HCT116 (cell line): Measurements from ENCODE around the gene ADGRL3. TPM values are rescaled to one million over a fixed set of nuclear protein-coding genes. Genes with fewer than 3 reads are reported as not detected.

Source experiments
- ATAC-seq: fragments of 200-7000 bp; cut with Tn5 transposase; 2 replicates; pipeline ENCODE4 v1.9.1; 2020; ENCODE audit warnings: mild to moderate bottlenecking, moderate library complexity
- BruUV-seq: library from RNA; stranded (reverse); fragments of 400-500 nt; replicated peaks from 2 replicates; lab custom pipeline; 2021; lab: Mats Ljungman, UMichigan
- CTCF ChIA-PET: fragments of 300-600 bp; sonication (Branson Sonifier 250); formaldehyde crosslinking; loops from one replicate; lab custom pipeline; 2021; ENCODE audit warnings: antibody characterized with exemption; lab: Charles Lee
- POLR2A ChIA-PET: fragments of 300-600, 350-600 bp; sonication (Branson Sonifier 250); formaldehyde crosslinking; loops from one replicate; lab custom pipeline; 2021; ENCODE audit warnings: antibody characterized with exemption; lab: Charles Lee
- RAD21 ChIA-PET, 2 experiments: fragments of 300-600 bp; sonication (Branson Sonifier 250); formaldehyde crosslinking; loops; one replicate each; lab custom pipeline; 2023; ENCODE audit warnings: low total read pairs in 2 of 2; ENCODE audit not compliant: uncharacterized antibody in 2 of 2, unreplicated experiment in 2 of 2, low non-redundant PET in 1 of 2; lab: Charles Lee
- DNase-seq: peaks from one replicate; pipeline ENCODE4 v3.0.0-alpha.2; 2010; ENCODE audit warnings: low read depth, low spot score
- H2AFZ ChIP-seq: fragments of 200-600 bp; shearing (Covaris generic), sonication (generic); 2 replicates; pipeline ENCODE4 v1.6.1; 2017; ENCODE audit warnings: low read depth, mixed run types, mixed read lengths, antibody characterized with exemption, low read length; ENCODE audit not compliant: poor library complexity, severe bottlenecking
- H3K27ac ChIP-seq: 2 replicates; pipeline ENCODE4 v1.5.1; 2012; ENCODE audit warnings: low read depth, low read length
- H3K27me3 ChIP-seq: fragments of 200-600 bp; sonication (generic); 2 replicates; pipeline ENCODE4 v1.6.1; 2016; ENCODE audit warnings: mixed run types, low read length, mixed read lengths; ENCODE audit not compliant: insufficient read depth
- H3K36me3 ChIP-seq, 2 experiments: fragments of 200-500 bp in 1 of 2; fragments of 200-600 bp in 1 of 2; sonication (Bioruptor generic) in 1 of 2; sonication (generic) in 1 of 2; 2 replicates each; pipeline versions ENCODE4 v1.5.1 to v1.6.1; 2014 to 2016; ENCODE audit warnings: low read length in 2 of 2, inconsistent platforms in 1 of 2, mixed read lengths in 1 of 2, mixed run types in 1 of 2; ENCODE audit not compliant: insufficient read depth in 2 of 2, control insufficient read depth in 1 of 2
- H3K4me1 ChIP-seq, 2 experiments: fragments of 200-600 bp in 1 of 2; sonication (generic) in 1 of 2; 2 replicates each; pipeline versions ENCODE4 v1.5.1 to v1.6.1; 2012 to 2017; ENCODE audit warnings: low read length in 2 of 2, inconsistent platforms in 1 of 2, mild to moderate bottlenecking in 1 of 2, mixed read lengths in 1 of 2, mixed run types in 1 of 2, moderate library complexity in 1 of 2; ENCODE audit not compliant: insufficient read depth in 2 of 2, control insufficient read depth in 1 of 2
- H3K4me2 ChIP-seq: fragments of 200-600 bp; sonication (generic); 2 replicates; pipeline ENCODE4 v1.6.1; 2017; ENCODE audit warnings: mixed run types, low read length, mixed read lengths
- H3K4me3 ChIP-seq, 2 experiments: fragments of 200-600 bp in 1 of 2; sonication (generic) in 1 of 2; replicated peaks in 1 of 2; 2 replicates each; pipeline ENCODE4 v1.5.1; 2011 to 2016; ENCODE audit warnings: low read length in 2 of 2, control low read depth in 1 of 2, low read depth in 1 of 2, mild to moderate bottlenecking in 1 of 2, mixed read lengths in 1 of 2, mixed run types in 1 of 2
- H3K79me2 ChIP-seq: fragments of 200-600 bp; sonication (generic); 2 replicates; pipeline ENCODE4 v1.6.1; 2017; ENCODE audit warnings: mild to moderate bottlenecking, mixed run types, low read length, moderate library complexity, mixed read lengths; ENCODE audit not compliant: insufficient read depth
- H3K9ac ChIP-seq: fragments of 200-600 bp; sonication (generic); 2 replicates; pipeline ENCODE4 v1.6.1; 2016; ENCODE audit warnings: low read length, mixed read lengths
- H3K9me2 ChIP-seq: fragments of 200-600 bp; sonication (generic), shearing (Covaris generic); 2 replicates; pipeline ENCODE4 v1.6.1; 2017; ENCODE audit warnings: mixed run types, mild to moderate bottlenecking, moderate library complexity; ENCODE audit not compliant: insufficient read depth
- H3K9me3 ChIP-seq, 2 experiments: fragments of 200-500 bp in 1 of 2; fragments of 200-600 bp in 1 of 2; sonication (Bioruptor generic) in 1 of 2; sonication (generic) in 1 of 2; 2 replicates each; pipeline ENCODE4 v1.6.1; 2014 to 2017; ENCODE audit warnings: low read length in 2 of 2, mixed read lengths in 2 of 2, inconsistent platforms in 1 of 2, low read depth in 1 of 2, mild to moderate bottlenecking in 1 of 2, mixed run types in 1 of 2, moderate library complexity in 1 of 2; ENCODE audit not compliant: control insufficient read depth in 1 of 2, insufficient read depth in 1 of 2
- H4K20me1 ChIP-seq: fragments of 200-600 bp; sonication (generic), shearing (Covaris generic); 2 replicates; pipeline ENCODE4 v1.6.1; 2017; ENCODE audit warnings: mixed run types, mild to moderate bottlenecking, moderate library complexity; ENCODE audit not compliant: insufficient read depth
- ATF3 ChIP-seq: IDR thresholded peaks from 2 replicates; pipeline ENCODE4 v1.6.1; 2012
- CEBPB ChIP-seq: IDR thresholded peaks from 2 replicates; pipeline ENCODE4 v1.6.1; 2012; ENCODE audit warnings: low read depth
- ELF1 ChIP-seq: IDR thresholded peaks from 2 replicates; pipeline ENCODE4 v1.6.1; 2012; ENCODE audit warnings: low read depth, borderline replicate concordance
- EZH2 ChIP-seq: fragments of 200-600 bp; sonication (generic); IDR thresholded peaks from 2 replicates; pipeline ENCODE4 v1.6.1; 2017; ENCODE audit warnings: antibody characterized with exemption, mixed run types
- EZH2phosphoT487 ChIP-seq: fragments of 200-600 bp; IDR thresholded peaks from 2 replicates; pipeline ENCODE4 v1.6.1; 2018; ENCODE audit warnings: antibody characterized with exemption, borderline replicate concordance
- FOSL1 ChIP-seq: IDR thresholded peaks from 2 replicates; pipeline ENCODE4 v1.6.1; 2012; ENCODE audit warnings: low read depth
- JUND ChIP-seq: IDR thresholded peaks from 2 replicates; pipeline ENCODE4 v1.6.1; 2012
- POLR2AphosphoS5 ChIP-seq: IDR thresholded peaks from 2 replicates; pipeline ENCODE4 v1.6.1; 2011; ENCODE audit warnings: mild to moderate bottlenecking, low read depth, low read length, moderate library complexity
- RAD21 ChIP-seq: IDR thresholded peaks from 2 replicates; pipeline ENCODE4 v1.6.1; 2012; ENCODE audit warnings: low read depth, mild to moderate bottlenecking
- SRF ChIP-seq: IDR thresholded peaks from 2 replicates; pipeline ENCODE4 v1.6.1; 2012; ENCODE audit warnings: low read depth
- TCF7L2 ChIP-seq: IDR thresholded peaks from 2 replicates; pipeline ENCODE4 v1.7.0; 2011; ENCODE audit warnings: borderline replicate concordance, inconsistent platforms; ENCODE audit not compliant: insufficient read depth, insufficient read length; ENCODE audit errors: extremely low read depth
- YY1 ChIP-seq: IDR thresholded peaks from 2 replicates; pipeline ENCODE4 v1.6.1; 2011; ENCODE audit warnings: low read length, low read depth, moderate library complexity, mild to moderate bottlenecking; ENCODE audit not compliant: insufficient replicate concordance; ENCODE audit errors: extremely low read depth
- ZNF274 ChIP-seq: fragments of 200-500 bp; sonication (Bioruptor generic); IDR thresholded peaks from 2 replicates; pipeline ENCODE4 v1.6.1; 2014; ENCODE audit warnings: mild to moderate bottlenecking, low read depth, low read length, inconsistent platforms
- intact Hi-C: fragments of 100-400 bp; cut with micrococcal nuclease; formaldehyde crosslinking; loops from 2 replicates; pipeline ENCODE4 v1.10.0; 2022
- total RNA-seq: library from RNA; stranded (reverse); gene quantifications from one replicate; pipeline ENCODE4 v1.2.1, GENCODE V29; 2021; ENCODE audit not compliant: unreplicated experiment

Gene ADGRL3
- total RNA-seq, 1 experiment from 2014 or later: not detected

GRCh38 chr4:62028745-62029144 is 828.6 kb downstream of the ADGRL3 start (continued):
- TF ChIP-seq TCF7L2 (no peak), JUND (no peak), ELF1 (no peak), FOSL1 (no peak), RAD21 (no peak)

- no peak overlapping the region for H2AFZ ChIP-seq
- H3K9me2 ChIP-seq: no peaks in the 10 kb centered on the region
- H4K20me1 ChIP-seq: no peaks in the 10 kb centered on the region
- TF ChIP-seq RAD21: no peak
- TF ChIP-seq FOSL1: no peak
- no peak for TF ChIP-seq EZH2phosphoT487
- no peak for TF ChIP-seq ELF1
- no peak for TF ChIP-seq ATF3
- TF ChIP-seq POLR2AphosphoS5: no peak
- TF ChIP-seq YY1: no peak
- BruUV-seq: no TSS peak
- H3K4me3 ChIP-seq: no peak overlapping the region
- H3K79me2 ChIP-seq: no peaks in the 10 kb centered on the region
- no peak overlapping the region for H3K4me2 ChIP-seq
- no peaks in the 10 kb centered on the region for H3K4me1 ChIP-seq
- no peaks in the 10 kb centered on the region for H3K27me3 ChIP-seq
- H3K9ac ChIP-seq: no peak overlapping the region
- H3K36me3 ChIP-seq: no peaks in the 10 kb centered on the region
- intact Hi-C loops: no loop called here
- peaks cover 9% of the 10 kb centered on the region in 2 experiments; a peak in 2 of 4 replicates for H3K9me3 ChIP-seq
- RAD21 ChIA-PET: no interaction called here
- CTCF ChIA-PET: no interaction called here
- DNase-seq (no peak), ATAC-seq (no peak)
- no peak overlapping the region for H3K27ac ChIP-seq
- POLR2A ChIA-PET: no interaction called here
Measured at GRCh38 chr4:62030958-62031357, 830.8 kb downstream of the ADGRL3 start.

GRCh38 chr4:62037571-62037970 is 837.4 kb downstream of the ADGRL3 start:
- Histone ChIP-seq H3K4me1 (no peaks in the 10 kb centered on the region), H3K4me2 (no peak overlapping the region), H4K20me1 (no peaks in the 10 kb centered on the region), H3K36me3 (no peaks in the 10 kb centered on the region), H3K27me3 (no peaks in the 10 kb centered on the region), H3K27ac (no peak overlapping the region), H3K9me3 (peaks cover 7 to 9% of the 10 kb centered on the region in 2 experiments; a peak in 2 of 4 replicates), H3K9ac (no peak overlapping the region), H2AFZ (no peak overlapping the region), H3K4me3 (no peak overlapping the region), H3K9me2 (no peaks in the 10 kb centered on the region)
- ATAC-seq: no peak
- ChIA-PET POLR2A (no interaction called here), CTCF (no interaction called here)
- no peak for DNase-seq
- BruUV-seq: no TSS peak
- no peak for TF ChIP-seq SRF
- no peak for TF ChIP-seq EZH2
- TF ChIP-seq JUND: no peak
- no peak for TF ChIP-seq POLR2AphosphoS5
- TF ChIP-seq CEBPB: no peak
- no peak for TF ChIP-seq ZNF274
- TF ChIP-seq, all 23 proteins: peak for 0
- H3K79me2 ChIP-seq: no peaks in the 10 kb centered on the region
- intact Hi-C loops: no loop called here
- RAD21 ChIA-PET: no interaction called here
